GM18498 (cell line): ENCODE results near the gene LAYN.

ENCODE experiments used
- ATAC-seq: cut with Tn5 transposase; IDR thresholded peaks from one replicate; pipeline ENCODE4 v1.9.1; 2021; ENCODE audit warnings: mild to moderate bottlenecking, moderate library complexity; ENCODE audit not compliant: unreplicated experiment

Gene LAYN

GRCh38 chr11:111531136-111531535 lies 9.4 kb upstream of the LAYN start:
- ATAC-seq: no peak

GRCh38 chr11:111531687-111532364 lies 8.7 kb upstream of the LAYN start:
- ATAC-seq: peak; percentile 84

GRCh38 chr11:111532365-111532709 lies 8.2 kb upstream of the LAYN start:
- ATAC-seq: no peak

- ATAC-seq: no peak
Observed at GRCh38 chr11:111535281-111535680, 5.2 kb upstream of the LAYN start.

GRCh38 chr11:111537336-111537860 lies 3.1 kb upstream of the LAYN start:
- no peak for ATAC-seq

- ATAC-seq: no peak
Observed at GRCh38 chr11:111538407-111539114, 2.0 kb upstream of the LAYN start.

- no peak for ATAC-seq
Observed at GRCh38 chr11:111539426-111540113, 950 bp upstream of the LAYN start.

GRCh38 chr11:111540937-111541253 lies 375 bp downstream of the LAYN start:
- ATAC-seq: no peak

- ATAC-seq: no peak
Observed at GRCh38 chr11:111541254-111542061, 938 bp downstream of the LAYN start.

GRCh38 chr11:111542606-111543275 lies 2.2 kb downstream of the LAYN start:
- no peak for ATAC-seq

- no peak for ATAC-seq
Observed at GRCh38 chr11:111548525-111548924, 8.0 kb downstream of the LAYN start.

- no peak for ATAC-seq
Observed at GRCh38 chr11:111549196-111549868, 8.8 kb downstream of the LAYN start.

- ATAC-seq: no peak
Observed at GRCh38 chr11:111549869-111550203, 9.3 kb downstream of the LAYN start.

GRCh38 chr11:111550258-111550657 lies 9.7 kb downstream of the LAYN start:
- ATAC-seq: no peak

GRCh38 chr11:111554532-111554931 lies 14.0 kb downstream of the LAYN start:
- ATAC-seq: no peak

GRCh38 chr11:111555255-111555654 lies 14.7 kb downstream of the LAYN start:
- ATAC-seq: no peak

GRCh38 chr11:111557425-111558111 lies 17.0 kb downstream of the LAYN start:
- ATAC-seq: no peak

- no peak for ATAC-seq
Observed at GRCh38 chr11:111559800-111560464, 19.4 kb downstream of the LAYN start.

GRCh38 chr11:111560800-111561199 lies 20.3 kb downstream of the LAYN start:
- no peak for ATAC-seq
